Neural progenitor cell (in vitro differentiated cells): Measurements from ENCODE around the gene OPRL1. TPM values are rescaled to one million over a fixed set of nuclear protein-coding genes. Genes with fewer than 3 reads are reported as not detected.
A peak's percentile ranks its signal among the peaks of the same experiment; 100 is the strongest.

ENCODE experiments used
- DNase-seq: peaks from one replicate; pipeline ENCODE4 v3.0.0-alpha.2; 2016; ENCODE audit warnings: low spot score
- H2AFZ ChIP-seq: fragments of 200-600 bp; sonication (generic); replicated peaks from 2 replicates; pipeline ENCODE4 v1.6.1; 2016; ENCODE audit warnings: antibody characterized with exemption
- H3F3A ChIP-seq: fragments of 200-600 bp; sonication (generic); 2 replicates; pipeline ENCODE4 v1.6.1; 2016; ENCODE audit warnings: antibody characterized with exemption, low read depth
- H3K27ac ChIP-seq: fragments of 200-600 bp; sonication (generic); 2 replicates; pipeline ENCODE4 v1.5.1; 2016; ENCODE audit warnings: mild to moderate bottlenecking
- H3K27me3 ChIP-seq: fragments of 200-600 bp; sonication (generic); 2 replicates; pipeline ENCODE4 v1.6.1; 2016; ENCODE audit warnings: mild to moderate bottlenecking, moderate library complexity
- H3K36me3 ChIP-seq: fragments of 200-600 bp; sonication (generic); 2 replicates; pipeline ENCODE4 v1.5.1; 2016
- H3K4me1 ChIP-seq: fragments of 200-600 bp; sonication (generic); 2 replicates; pipeline ENCODE4 v1.6.1; 2016; ENCODE audit warnings: mixed run types
- H3K4me2 ChIP-seq: fragments of 200-600 bp; sonication (generic); 2 replicates; pipeline ENCODE4 v1.6.1; 2016
- H3K4me3 ChIP-seq: fragments of 200-600 bp; sonication (generic); 2 replicates; pipeline ENCODE4 v1.5.1; 2016
- H3K79me2 ChIP-seq: fragments of 200-600 bp; sonication (generic); 2 replicates; pipeline ENCODE4 v1.6.1; 2016; ENCODE audit warnings: low read depth
- H3K9ac ChIP-seq: fragments of 200-600 bp; sonication (generic); 2 replicates; pipeline ENCODE4 v1.6.1; 2016
- H3K9me3 ChIP-seq: fragments of 200-600 bp; sonication (generic); 2 replicates; pipeline ENCODE4 v1.5.1; 2016; ENCODE audit warnings: low read depth
- H4K20me1 ChIP-seq: fragments of 200-600 bp; sonication (generic); 2 replicates; pipeline ENCODE4 v1.6.1; 2016; ENCODE audit warnings: low read depth
- H3K27ac Mint-ChIP-seq: 3 replicates; pipeline ENCODE4 v1.8.0; 2021; ENCODE audit warnings: mixed read lengths
- H3K27me3 Mint-ChIP-seq: 2 replicates; pipeline ENCODE4 v1.8.0; 2022; ENCODE audit warnings: low read depth, mild to moderate bottlenecking, inconsistent platforms, moderate library complexity, mixed read lengths; ENCODE audit not compliant: insufficient read depth
- H3K36me3 Mint-ChIP-seq: 3 replicates; pipeline ENCODE4 v1.8.0; 2021; ENCODE audit warnings: mixed read lengths
- H3K4me1 Mint-ChIP-seq: 3 replicates; pipeline ENCODE4 v1.8.0; 2021; ENCODE audit warnings: mixed read lengths
- H3K4me3 Mint-ChIP-seq: 3 replicates; pipeline ENCODE4 v1.8.0; 2021; ENCODE audit warnings: mild to moderate bottlenecking, moderate library complexity, mixed read lengths
- H3K9me3 Mint-ChIP-seq: 3 replicates; pipeline ENCODE4 v1.8.0; 2020; ENCODE audit warnings: mixed read lengths
- CTCF ChIP-seq: fragments of 200-600 bp; sonication (generic); IDR thresholded peaks from 2 replicates; pipeline ENCODE4 v1.5.1; 2017; ENCODE audit warnings: antibody characterized with exemption, mild to moderate bottlenecking
- EZH2 ChIP-seq: fragments of 200-600 bp; sonication (generic); IDR thresholded peaks from 2 replicates; pipeline ENCODE4 v1.6.1; 2017; ENCODE audit warnings: antibody characterized with exemption, mild to moderate bottlenecking, moderate library complexity
- EZH2phosphoT487 ChIP-seq: fragments of 200-600 bp; sonication (generic); IDR thresholded peaks from 2 replicates; pipeline ENCODE4 v1.6.1; 2017; ENCODE audit warnings: antibody characterized with exemption
- total RNA-seq: library from RNA; depleted of rRNA; stranded (reverse); fragments of >200 nt; gene quantifications from 2 replicates; pipeline ENCODE4 v1.2.3, GENCODE V29; 2015; ENCODE audit warnings: low replicate concordance

The OPRL1 gene
- total RNA-seq, 1 donor from 2014 or later, result 1.3 TPM

- no peak for DNase-seq
- peaks cover 4% of the 10 kb centered on the region for H3F3A ChIP-seq
- H3K9me3 Mint-ChIP-seq, result no peaks in the 10 kb centered on the region
- peaks cover 20% of the 10 kb centered on the region for H3K4me1 Mint-ChIP-seq
- H3K4me1 ChIP-seq, result peaks cover 7% of the 10 kb centered on the region
- no peak overlapping the region for H3K4me3 Mint-ChIP-seq
- H3K79me2 ChIP-seq, result peaks cover 8% of the 10 kb centered on the region
- H3K9ac ChIP-seq, result no peak overlapping the region
- TF ChIP-seq EZH2 (no peak), CTCF (no peak), EZH2phosphoT487 (no peak)
- H3K27me3 ChIP-seq, result no peaks in the 10 kb centered on the region
- no peak overlapping the region for H3K4me2 ChIP-seq
- H2AFZ ChIP-seq, result no peak overlapping the region
- H3K27me3 Mint-ChIP-seq, result peaks cover 4% of the 10 kb centered on the region
- peaks cover 32% of the 10 kb centered on the region for H4K20me1 ChIP-seq
- H3K36me3 Mint-ChIP-seq, result no peaks in the 10 kb centered on the region
- H3K9me3 ChIP-seq, result no peaks in the 10 kb centered on the region
- H3K27ac Mint-ChIP-seq, result no peak overlapping the region
- no peak overlapping the region for H3K4me3 ChIP-seq
- no peak overlapping the region for H3K27ac ChIP-seq
- no peaks in the 10 kb centered on the region for H3K36me3 ChIP-seq
Observed at GRCh38 chr20:64068386-64069208, 11.3 kb upstream of the OPRL1 start.

- TF ChIP-seq EZH2, result no peak
- TF ChIP-seq CTCF, result no peak
- TF ChIP-seq EZH2phosphoT487, result no peak
- Histone ChIP-seq H3K4me3 (no peak overlapping the region), H3K27ac (no peak overlapping the region), H3K36me3 (no peaks in the 10 kb centered on the region), H4K20me1 (peaks cover 26% of the 10 kb centered on the region), H3K79me2 (peaks cover 1% of the 10 kb centered on the region), H3K4me2 (no peak overlapping the region), H3K9me3 (no peaks in the 10 kb centered on the region), H3K27me3 (no peaks in the 10 kb centered on the region), H3F3A (no peaks in the 10 kb centered on the region), H3K4me1 (peaks cover 1% of the 10 kb centered on the region), H2AFZ (no peak overlapping the region), H3K9ac (no peak overlapping the region)
- no peaks in the 10 kb centered on the region for H3K36me3 Mint-ChIP-seq
- no peak for DNase-seq
- H3K27ac Mint-ChIP-seq, result no peak overlapping the region
- no peaks in the 10 kb centered on the region for H3K9me3 Mint-ChIP-seq
- H3K27me3 Mint-ChIP-seq, result peaks cover 4% of the 10 kb centered on the region
- peaks cover 15% of the 10 kb centered on the region for H3K4me1 Mint-ChIP-seq
- no peak overlapping the region for H3K4me3 Mint-ChIP-seq
Observed at GRCh38 chr20:64069209-64069613, 10.7 kb upstream of the OPRL1 start.

- Histone ChIP-seq H3K27ac (no peak overlapping the region), H3K9ac (no peak overlapping the region), H3F3A (no peaks in the 10 kb centered on the region), H2AFZ (no peak overlapping the region), H4K20me1 (peaks cover 21% of the 10 kb centered on the region), H3K4me2 (no peak overlapping the region), H3K79me2 (no peaks in the 10 kb centered on the region), H3K9me3 (no peaks in the 10 kb centered on the region), H3K4me3 (no peak overlapping the region), H3K36me3 (no peaks in the 10 kb centered on the region), H3K27me3 (no peaks in the 10 kb centered on the region), H3K4me1 (no peaks in the 10 kb centered on the region)
- Mint-ChIP-seq H3K4me1 (peaks cover 10% of the 10 kb centered on the region), H3K4me3 (no peak overlapping the region), H3K27me3 (peaks cover 4% of the 10 kb centered on the region), H3K9me3 (no peaks in the 10 kb centered on the region), H3K27ac (no peak overlapping the region), H3K36me3 (no peaks in the 10 kb centered on the region)
- peak; percentile 83 for DNase-seq
- TF ChIP-seq CTCF, result peak; percentile 83
- no peak for TF ChIP-seq EZH2
Observed at GRCh38 chr20:64069614-64070243, 10.2 kb upstream of the OPRL1 start.
